HCT116 (cell line): ENCODE results near the gene TMEM214.

Source experiments
- CTCF ChIP-seq, 3 experiments: fragments of 200-600 bp in 1 of 3; sonication (generic) in 1 of 3; IDR thresholded peaks in 2 of 3; conservative IDR thresholded peaks in 1 of 3; 2 replicates each; pipeline ENCODE4 v1.5.1; 2012 to 2017; ENCODE audit warnings: low read depth in 2 of 3, low read length in 2 of 3, antibody characterized with exemption in 1 of 3, borderline replicate concordance in 1 of 3, control low read depth in 1 of 3, mild to moderate bottlenecking in 1 of 3, mixed read lengths in 1 of 3, mixed run types in 1 of 3, moderate library complexity in 1 of 3; ENCODE audit not compliant: insufficient read depth in 1 of 3
- EZH2 ChIP-seq: fragments of 200-600 bp; sonication (generic); IDR thresholded peaks from 2 replicates; pipeline ENCODE4 v1.6.1; 2017; ENCODE audit warnings: antibody characterized with exemption, mixed run types
- POLR2A ChIP-seq: IDR thresholded peaks from 2 replicates; pipeline ENCODE4 v1.7.0; 2011; ENCODE audit warnings: borderline replicate concordance; ENCODE audit not compliant: insufficient read depth, insufficient read length; ENCODE audit errors: extremely low read depth
- POLR2AphosphoS5 ChIP-seq: IDR thresholded peaks from 2 replicates; pipeline ENCODE4 v1.6.1; 2011; ENCODE audit warnings: mild to moderate bottlenecking, low read depth, low read length, moderate library complexity
- ZFX ChIP-seq: fragments of 450-650 bp; IDR thresholded peaks from 2 replicates; pipeline ENCODE4 v1.6.1; 2017

GRCh38 chr2:27013738-27014137 lies 19.0 kb upstream of the TMEM214 start:
- TF ChIP-seq POLR2A: no peak
- no peak for TF ChIP-seq CTCF (IDR thresholded peaks at IDR 0.05 in 2 of 3, conservative IDR thresholded peaks at IDR 0.05 in 1 of 3; ENCODE audit: borderline replicate concordance in 1 of 3, insufficient read depth in 1 of 3, low read depth in 2 of 3, low read length in 2 of 3)
- TF ChIP-seq POLR2AphosphoS5: no peak
- no peak for TF ChIP-seq EZH2
- TF ChIP-seq ZFX: no peak
